Breast epithelium (tissue), 4 donors: Measurements from ENCODE around the gene DBH. TPM values are rescaled to one million over a fixed set of nuclear protein-coding genes. Genes with fewer than 3 reads are reported as not detected.

ENCODE experiments used
- DNase-seq, 2 donors: peaks; one replicate each; pipeline ENCODE4 v3.0.0-alpha.2; 2019; ENCODE audit warnings: low spot score in 2 of 2
- H3K27ac ChIP-seq, 2 donors: fragments of 200-600 bp; sonication (generic) in 1 of 2; one replicate each; pipeline ENCODE4 v1.5.1; 2016 to 2019; ENCODE audit warnings: mild to moderate bottlenecking in 1 of 2
- H3K27me3 ChIP-seq, 2 donors: fragments of 200-600 bp; sonication (generic) in 1 of 2; one replicate each; pipeline versions ENCODE4 v1.5.1 to v1.6.0; 2017 to 2019; ENCODE audit warnings: control low read depth in 1 of 2, mild to moderate bottlenecking in 1 of 2
- H3K36me3 ChIP-seq: fragments of 200-600 bp; one replicate; pipeline ENCODE4 v1.5.1; 2019
- H3K4me1 ChIP-seq, 2 donors: fragments of 200-600 bp; sonication (generic); one replicate each; pipeline ENCODE4 v1.5.1; 2016 to 2019; ENCODE audit warnings: control low read depth in 1 of 2
- H3K4me3 ChIP-seq, 3 donors: fragments of 200-600 bp; sonication (generic); 1 replicate in 2 of 3; 2 replicates in 1 of 3; pipeline ENCODE4 v1.5.1; 2016 to 2019; ENCODE audit warnings: mild to moderate bottlenecking in 3 of 3, moderate library complexity in 2 of 3
- H3K9me3 ChIP-seq, 2 donors: fragments of 200-600 bp; sonication (generic) in 1 of 2; one replicate each; pipeline ENCODE4 v1.5.1; 2016 to 2019; ENCODE audit warnings: control low read depth in 1 of 2
- POLR2A ChIP-seq: fragments of 450-650 bp; IDR thresholded peaks from one replicate; pipeline ENCODE4 v1.6.1; 2016; ENCODE audit warnings: antibody characterized with exemption, mild to moderate bottlenecking, moderate library complexity
- POLR2AphosphoS5 ChIP-seq, 3 donors: sonication (generic); formaldehyde crosslinking; IDR thresholded peaks; one replicate each; pipeline ENCODE4 v1.6.1; 2017; ENCODE audit warnings: antibody characterized with exemption in 3 of 3
- intact Hi-C: fragments of 100-400 bp; cut with DNase I; formaldehyde crosslinking; loops from one replicate; pipeline ENCODE4 v1.15.1; 2023; ENCODE audit warnings: low total_unique reads
- total RNA-seq, 3 donors: library from RNA; depleted of rRNA; stranded (reverse); fragments of >200 nt; gene quantifications; one replicate each; pipeline ENCODE4 v1.1.0, GENCODE V29; 2016
- TF ChIP-seq, protein P1 (sequence below), 3 donors: fragments of 450-650 bp; IDR thresholded peaks; one replicate each; pipeline ENCODE4 v1.5.1; 2016 to 2017; ENCODE audit warnings: antibody characterized with exemption in 3 of 3, mild to moderate bottlenecking in 3 of 3, moderate library complexity in 3 of 3

DBH gene
- total RNA-seq, 3 donors from 2014 or later = not detected

DNA sequence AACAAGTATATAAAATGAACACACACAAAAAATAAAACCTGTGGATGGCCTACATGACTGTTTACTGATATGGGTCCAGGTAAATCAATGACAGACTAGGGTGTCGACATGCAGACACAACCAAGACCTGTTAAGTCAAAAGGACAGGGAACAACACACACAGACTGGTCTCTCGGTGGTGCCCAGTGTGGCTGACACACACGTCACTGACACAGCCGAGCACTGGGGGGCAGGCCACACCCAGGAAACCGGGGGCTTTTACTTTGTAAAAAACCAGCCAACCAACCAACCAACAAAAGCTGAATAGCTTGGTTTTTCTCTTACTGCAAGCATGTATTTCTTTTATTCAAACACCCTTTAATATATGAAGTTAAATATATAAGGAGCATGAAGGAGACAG, 31.9 kb upstream of the DBH start:
- Histone ChIP-seq H3K36me3 (no peaks in the 10 kb centered on the region), H3K4me1 (no peaks in the 10 kb centered on the region), H3K27me3 (peaks cover 2 to 71% of the 10 kb centered on the region in 2 donors), H3K4me3 (no peak overlapping the region), H3K27ac (no peak overlapping the region), H3K9me3 (peaks cover 0 to under 1% of the 10 kb centered on the region in 2 donors)
- intact Hi-C loops = no loop called here
- no peak for TF ChIP-seq POLR2AphosphoS5 (IDR thresholded peaks at IDR 0.05)
- TF ChIP-seq POLR2A = no peak
- TF ChIP-seq, protein P1, sequence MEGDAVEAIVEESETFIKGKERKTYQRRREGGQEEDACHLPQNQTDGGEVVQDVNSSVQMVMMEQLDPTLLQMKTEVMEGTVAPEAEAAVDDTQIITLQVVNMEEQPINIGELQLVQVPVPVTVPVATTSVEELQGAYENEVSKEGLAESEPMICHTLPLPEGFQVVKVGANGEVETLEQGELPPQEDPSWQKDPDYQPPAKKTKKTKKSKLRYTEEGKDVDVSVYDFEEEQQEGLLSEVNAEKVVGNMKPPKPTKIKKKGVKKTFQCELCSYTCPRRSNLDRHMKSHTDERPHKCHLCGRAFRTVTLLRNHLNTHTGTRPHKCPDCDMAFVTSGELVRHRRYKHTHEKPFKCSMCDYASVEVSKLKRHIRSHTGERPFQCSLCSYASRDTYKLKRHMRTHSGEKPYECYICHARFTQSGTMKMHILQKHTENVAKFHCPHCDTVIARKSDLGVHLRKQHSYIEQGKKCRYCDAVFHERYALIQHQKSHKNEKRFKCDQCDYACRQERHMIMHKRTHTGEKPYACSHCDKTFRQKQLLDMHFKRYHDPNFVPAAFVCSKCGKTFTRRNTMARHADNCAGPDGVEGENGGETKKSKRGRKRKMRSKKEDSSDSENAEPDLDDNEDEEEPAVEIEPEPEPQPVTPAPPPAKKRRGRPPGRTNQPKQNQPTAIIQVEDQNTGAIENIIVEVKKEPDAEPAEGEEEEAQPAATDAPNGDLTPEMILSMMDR (IDR thresholded peaks at IDR 0.05) = no peak
- DNase-seq = no peak

DNA sequence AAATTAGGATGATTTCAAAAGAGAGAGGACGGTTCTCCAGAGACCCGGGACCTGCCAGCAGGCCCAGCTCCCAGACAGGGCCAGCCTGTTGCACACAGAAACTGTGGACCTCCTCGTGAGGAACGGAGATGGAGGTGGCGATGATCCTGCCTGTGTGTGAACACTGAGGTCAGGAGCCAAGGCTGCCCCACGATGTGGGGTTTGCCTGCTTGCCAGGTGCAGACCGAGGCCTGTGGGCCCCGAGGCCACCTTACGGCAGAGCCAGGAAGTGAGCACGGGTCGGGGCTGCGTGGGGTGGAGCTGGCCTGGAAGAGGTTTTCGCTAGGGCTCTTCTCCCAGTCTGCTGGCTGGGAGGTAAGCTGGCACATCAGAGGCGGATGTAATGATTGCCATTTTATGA, 31.3 kb upstream of the DBH start:
- no peak for DNase-seq
- peaks cover 2 to 77% of the 10 kb centered on the region in 2 donors for H3K27me3 ChIP-seq
- intact Hi-C loops = no loop called here
- H3K36me3 ChIP-seq = no peaks in the 10 kb centered on the region
- H3K4me1 ChIP-seq = no peaks in the 10 kb centered on the region
- no peaks in the 10 kb centered on the region for H3K9me3 ChIP-seq
- no peak overlapping the region for H3K27ac ChIP-seq
- no peak overlapping the region for H3K4me3 ChIP-seq
- TF ChIP-seq POLR2A (no peak), POLR2AphosphoS5 (IDR thresholded peaks at IDR 0.05) (no peak)
- TF ChIP-seq, protein P1 (IDR thresholded peaks at IDR 0.05) = no peak

DNA sequence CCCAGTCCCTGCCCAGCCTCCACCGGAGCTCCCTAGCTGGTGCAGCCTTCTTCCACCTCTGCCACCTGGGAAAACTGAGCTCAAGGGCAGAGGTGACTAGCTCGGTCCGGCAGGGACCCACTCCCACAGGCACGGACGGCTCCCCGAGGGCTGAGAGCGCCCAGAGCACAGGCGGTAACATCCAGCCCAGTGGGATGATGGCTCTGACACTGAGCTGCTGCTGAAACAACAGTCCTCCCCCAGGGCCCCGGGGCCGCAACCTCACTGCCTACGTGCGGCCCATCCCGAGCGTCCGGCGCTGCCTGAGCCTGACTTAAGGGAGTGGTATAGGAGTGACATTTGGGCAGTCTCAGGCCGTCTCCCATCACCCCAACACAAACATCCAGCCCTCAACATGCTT, 30.7 kb upstream of the DBH start:
- intact Hi-C loops = no loop called here
- H3K27me3 ChIP-seq = peaks cover 2 to 82% of the 10 kb centered on the region in 2 donors
- no peak overlapping the region for H3K27ac ChIP-seq
- no peak for DNase-seq
- no peaks in the 10 kb centered on the region for H3K9me3 ChIP-seq
- TF ChIP-seq POLR2A = no peak
- TF ChIP-seq, protein P1 (IDR thresholded peaks at IDR 0.05) = no peak
- no peak for TF ChIP-seq POLR2AphosphoS5 (IDR thresholded peaks at IDR 0.05)
- H3K4me1 ChIP-seq = no peaks in the 10 kb centered on the region
- H3K4me3 ChIP-seq = no peak overlapping the region
- no peaks in the 10 kb centered on the region for H3K36me3 ChIP-seq

DNA sequence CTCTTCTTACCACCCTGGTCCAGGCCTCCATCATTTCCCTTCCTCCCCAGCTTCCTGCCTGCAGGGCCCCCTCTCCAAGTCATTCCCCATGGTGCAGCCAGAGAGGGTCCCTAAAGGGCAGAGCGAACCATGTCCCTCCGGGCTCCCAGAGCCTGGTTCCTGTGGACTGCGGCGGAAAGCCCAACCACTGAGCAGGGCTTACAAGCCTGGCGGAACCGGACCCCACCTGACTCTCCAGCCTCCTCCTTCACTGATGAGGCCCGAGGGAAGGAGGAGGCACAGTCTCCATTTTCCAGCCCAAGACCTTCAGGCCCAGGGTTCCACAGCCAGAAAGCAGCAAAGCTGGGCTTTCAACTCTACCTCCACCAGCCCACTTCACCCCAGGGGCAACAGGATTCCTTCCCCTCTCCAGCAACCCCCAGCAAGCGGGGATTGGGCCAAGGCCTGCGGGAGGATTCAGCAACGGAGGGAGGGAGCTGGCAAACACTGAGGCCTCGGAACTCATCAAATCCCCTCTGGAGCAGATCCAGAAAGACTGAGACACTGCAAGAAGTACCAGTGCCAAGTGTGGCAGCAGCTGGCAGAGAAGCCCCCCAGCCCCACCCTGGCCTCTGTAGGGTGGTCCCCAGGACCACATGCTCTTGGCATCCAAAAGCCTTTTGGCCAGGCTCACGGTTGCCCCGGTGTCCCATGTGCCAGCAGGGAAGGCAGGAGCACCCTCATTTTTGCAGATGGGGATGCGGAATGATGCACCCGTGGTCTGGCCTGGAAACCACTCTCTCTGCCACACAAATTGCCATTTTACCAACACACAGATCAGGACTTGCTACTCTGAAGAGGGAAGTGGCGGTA, 30.1 kb upstream of the DBH start:
- Histone ChIP-seq H3K27ac (no peak overlapping the region), H3K36me3 (no peaks in the 10 kb centered on the region), H3K27me3 (peaks cover 2 to 88% of the 10 kb centered on the region in 2 donors), H3K4me3 (no peak overlapping the region), H3K4me1 (no peaks in the 10 kb centered on the region), H3K9me3 (no peaks in the 10 kb centered on the region)
- DNase-seq = no peak
- intact Hi-C loops = no loop called here
- TF ChIP-seq POLR2A = no peak
- TF ChIP-seq, protein P1 (IDR thresholded peaks at IDR 0.05) = no peak
- no peak for TF ChIP-seq POLR2AphosphoS5 (IDR thresholded peaks at IDR 0.05)

DNA sequence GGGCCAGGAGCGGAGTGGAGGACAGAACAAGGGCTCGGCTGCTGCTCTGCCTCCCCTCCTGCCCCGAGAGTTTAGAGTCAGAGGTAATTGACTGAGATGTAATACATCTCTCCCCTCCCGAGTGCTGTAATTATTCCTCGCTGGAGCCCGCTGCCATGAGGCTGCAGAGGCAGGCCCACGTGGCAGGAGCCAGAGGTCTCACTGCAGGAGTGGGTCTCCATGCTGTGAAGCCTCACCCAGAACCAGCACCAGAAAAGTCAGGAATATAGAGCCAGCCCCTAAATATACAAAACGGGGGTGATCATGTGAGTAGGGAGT, 29.5 kb upstream of the DBH start:
- intact Hi-C loops = no loop called here
- peaks cover 2 to 89% of the 10 kb centered on the region in 2 donors for H3K27me3 ChIP-seq
- no peaks in the 10 kb centered on the region for H3K9me3 ChIP-seq

More for the DNA sequence above, 29.5 kb upstream of the DBH start:
- DNase-seq = no peak
- no peak for TF ChIP-seq POLR2A
- TF ChIP-seq, protein P1 (IDR thresholded peaks at IDR 0.05) = no peak
- TF ChIP-seq POLR2AphosphoS5 (IDR thresholded peaks at IDR 0.05) = no peak
- Histone ChIP-seq H3K4me3 (no peak overlapping the region), H3K36me3 (no peaks in the 10 kb centered on the region), H3K4me1 (no peaks in the 10 kb centered on the region), H3K27ac (no peak overlapping the region)
